Measurements from ENCODE around the gene SRGAP3.

SRGAP3 gene

DNA sequence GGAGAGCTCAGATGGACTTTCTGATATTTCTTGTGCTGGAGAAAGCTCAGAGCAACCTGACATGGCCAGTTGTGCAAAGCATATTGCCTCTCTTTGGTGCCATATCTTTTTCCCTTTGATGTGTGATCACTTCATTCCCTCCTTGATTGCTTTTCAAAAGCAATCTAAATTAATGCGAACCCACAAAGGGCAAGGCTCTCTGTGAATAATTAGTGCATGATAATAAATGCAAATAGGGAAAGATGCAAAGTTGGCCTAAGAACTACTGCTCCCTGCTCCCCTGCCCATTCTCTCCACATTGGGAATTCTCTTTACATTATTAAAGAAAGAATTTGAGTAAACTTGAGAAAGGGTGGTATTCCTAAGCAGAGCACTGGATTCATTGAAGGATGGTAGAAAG, 60.9 kb downstream of the SRGAP3 start:
- in situ Hi-C loops (cut with MboI; ENCODE audit: low pct_unique_long_range_greater_than_20kb, low sequenced_read_pairs), result no loop called here
- DNase-seq, result no peak

DNA sequence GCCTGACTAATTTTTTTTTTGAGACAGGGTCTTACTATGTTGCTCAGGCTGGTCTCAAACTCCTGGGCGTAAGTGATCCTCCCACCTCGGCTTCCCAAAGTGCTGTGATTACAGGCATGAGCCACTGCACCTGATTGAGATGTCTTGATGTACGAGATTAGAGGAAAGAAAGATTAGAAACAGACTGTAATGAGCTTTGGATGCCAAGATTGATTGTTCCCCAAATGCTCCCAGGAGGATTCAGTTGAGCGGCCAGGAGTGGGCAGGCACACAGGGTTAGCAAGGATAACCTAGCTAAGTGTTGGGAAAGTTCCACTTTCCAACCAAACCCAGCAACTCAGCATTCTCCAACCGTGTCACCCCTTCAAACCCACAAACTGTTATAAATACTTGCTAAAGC, 63.7 kb downstream of the SRGAP3 start:
- in situ Hi-C loops (cut with MboI; ENCODE audit: low pct_unique_long_range_greater_than_20kb, low sequenced_read_pairs), result no loop called here

DNA sequence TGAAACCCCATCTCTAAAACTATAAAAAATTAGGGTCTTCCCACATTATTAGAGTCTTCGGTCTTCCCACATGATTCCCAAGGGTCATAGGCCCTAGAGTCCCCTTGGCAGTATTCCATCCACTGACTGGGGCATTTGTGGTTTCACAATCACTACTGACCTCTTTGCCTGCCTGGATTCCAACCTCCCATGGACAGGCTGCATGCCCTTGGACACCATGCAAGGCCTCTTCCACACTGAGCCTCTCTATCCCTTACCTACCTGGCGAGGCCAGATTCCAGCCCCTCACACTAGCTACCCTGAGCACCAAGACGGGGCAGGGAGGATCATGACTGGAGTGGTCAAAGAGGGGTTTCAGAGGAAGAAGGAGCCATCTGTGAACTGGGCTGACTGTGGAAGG, 64.4 kb downstream of the SRGAP3 start:
- in situ Hi-C loops (cut with MboI; ENCODE audit: low pct_unique_long_range_greater_than_20kb, low sequenced_read_pairs), result no loop called here
- DNase-seq, result no peak

More for the DNA sequence above, 63.7 kb downstream of the SRGAP3 start:
- DNase-seq, result no peak

DNA sequence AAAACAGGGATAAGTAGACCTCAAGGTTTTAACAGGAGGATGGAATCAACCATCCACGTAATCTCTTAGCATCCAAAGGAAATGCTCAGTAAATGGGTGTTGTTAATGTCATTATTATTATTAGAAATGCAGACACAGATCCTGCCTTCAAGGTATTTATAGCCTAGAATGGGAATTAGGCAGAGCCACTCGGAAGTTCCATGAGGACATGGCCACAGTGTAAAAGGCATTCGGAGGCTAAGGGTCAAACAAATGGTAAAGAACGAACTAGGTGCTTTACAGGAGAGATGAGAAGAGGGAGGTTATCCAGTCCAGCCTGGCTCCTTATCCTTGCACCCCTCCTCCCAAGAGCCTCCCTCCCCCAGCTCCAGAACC, 65.0 kb downstream of the SRGAP3 start:
- no peak for DNase-seq
- in situ Hi-C loops (cut with MboI; ENCODE audit: low pct_unique_long_range_greater_than_20kb, low sequenced_read_pairs), result no loop called here

DNA sequence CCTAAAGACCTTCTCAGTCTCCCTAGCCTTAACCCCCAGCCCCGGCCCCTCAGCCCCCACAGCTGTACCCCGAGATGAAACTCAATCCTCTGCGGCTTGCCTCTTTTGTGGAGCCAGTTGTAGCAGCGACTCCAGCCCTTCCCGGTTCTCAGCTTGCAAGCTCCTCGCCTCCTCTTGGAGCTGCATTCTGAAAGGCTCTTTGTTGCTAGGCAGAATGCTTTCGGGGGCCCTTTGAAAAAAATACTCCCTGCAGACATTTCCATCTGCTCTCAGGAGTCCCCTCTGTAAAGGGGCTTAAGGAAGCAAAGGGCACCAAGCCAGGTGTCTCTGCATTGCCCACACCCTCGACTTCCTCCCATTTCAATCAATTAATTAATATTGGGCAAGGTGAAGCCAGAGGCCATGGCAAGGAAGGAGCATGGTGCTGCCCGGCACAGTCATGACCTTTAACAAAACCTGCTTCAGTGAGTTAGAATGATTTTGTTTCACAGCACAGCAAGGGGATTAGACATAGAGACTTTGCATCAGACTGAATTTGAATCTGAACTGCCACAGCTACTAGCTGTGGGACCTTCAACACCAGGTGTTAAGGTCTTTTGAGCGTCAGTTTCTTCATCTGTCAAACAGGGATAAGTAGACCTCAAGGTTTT, 65.5 kb downstream of the SRGAP3 start:
- in situ Hi-C loops (cut with MboI; ENCODE audit: low pct_unique_long_range_greater_than_20kb, low sequenced_read_pairs), result no loop called here

DNA sequence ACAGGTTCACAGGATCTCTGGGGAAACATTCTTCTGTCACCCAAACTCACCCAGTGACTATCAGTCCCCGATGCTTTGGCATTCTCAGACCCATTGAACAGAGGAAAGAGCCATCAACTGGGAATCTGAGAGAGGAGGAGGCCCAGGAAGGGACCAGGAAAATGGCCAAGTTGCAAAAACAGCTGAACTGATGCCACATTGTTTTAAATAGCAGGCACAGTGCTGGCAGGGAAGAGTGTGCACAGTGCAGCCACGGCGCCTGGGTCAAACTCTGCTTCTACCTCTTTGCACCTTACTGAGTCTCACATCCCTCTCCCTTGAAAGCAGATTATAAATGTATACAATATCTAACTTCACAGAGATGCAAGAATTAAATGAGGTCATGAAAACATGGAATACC, 66.4 kb downstream of the SRGAP3 start:
- in situ Hi-C loops (cut with MboI; ENCODE audit: low pct_unique_long_range_greater_than_20kb, low sequenced_read_pairs), result no loop called here
- DNase-seq, result no peak

More for the DNA sequence above, 65.5 kb downstream of the SRGAP3 start:
- no peak for DNase-seq

DNA sequence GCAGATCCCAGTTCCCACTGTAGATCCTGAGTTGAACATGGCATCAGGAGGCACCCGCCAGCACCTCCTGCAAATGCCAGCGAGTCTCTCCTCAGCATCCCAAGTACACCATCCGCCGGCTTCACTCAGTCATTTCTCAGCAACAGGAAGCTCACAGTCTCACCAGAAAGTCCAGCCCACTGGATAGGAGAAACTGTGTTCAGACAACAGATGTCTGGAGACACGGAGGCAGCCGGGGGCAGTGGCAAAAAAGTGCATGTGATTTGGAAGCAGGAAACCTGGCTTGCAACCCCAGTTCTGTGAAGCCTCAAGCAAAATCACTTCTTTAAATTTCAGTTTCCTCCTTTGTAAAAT, 68.7 kb downstream of the SRGAP3 start:
- in situ Hi-C loops (cut with MboI; ENCODE audit: low pct_unique_long_range_greater_than_20kb, low sequenced_read_pairs), result no loop called here
- DNase-seq, result peak; percentile 53

DNA sequence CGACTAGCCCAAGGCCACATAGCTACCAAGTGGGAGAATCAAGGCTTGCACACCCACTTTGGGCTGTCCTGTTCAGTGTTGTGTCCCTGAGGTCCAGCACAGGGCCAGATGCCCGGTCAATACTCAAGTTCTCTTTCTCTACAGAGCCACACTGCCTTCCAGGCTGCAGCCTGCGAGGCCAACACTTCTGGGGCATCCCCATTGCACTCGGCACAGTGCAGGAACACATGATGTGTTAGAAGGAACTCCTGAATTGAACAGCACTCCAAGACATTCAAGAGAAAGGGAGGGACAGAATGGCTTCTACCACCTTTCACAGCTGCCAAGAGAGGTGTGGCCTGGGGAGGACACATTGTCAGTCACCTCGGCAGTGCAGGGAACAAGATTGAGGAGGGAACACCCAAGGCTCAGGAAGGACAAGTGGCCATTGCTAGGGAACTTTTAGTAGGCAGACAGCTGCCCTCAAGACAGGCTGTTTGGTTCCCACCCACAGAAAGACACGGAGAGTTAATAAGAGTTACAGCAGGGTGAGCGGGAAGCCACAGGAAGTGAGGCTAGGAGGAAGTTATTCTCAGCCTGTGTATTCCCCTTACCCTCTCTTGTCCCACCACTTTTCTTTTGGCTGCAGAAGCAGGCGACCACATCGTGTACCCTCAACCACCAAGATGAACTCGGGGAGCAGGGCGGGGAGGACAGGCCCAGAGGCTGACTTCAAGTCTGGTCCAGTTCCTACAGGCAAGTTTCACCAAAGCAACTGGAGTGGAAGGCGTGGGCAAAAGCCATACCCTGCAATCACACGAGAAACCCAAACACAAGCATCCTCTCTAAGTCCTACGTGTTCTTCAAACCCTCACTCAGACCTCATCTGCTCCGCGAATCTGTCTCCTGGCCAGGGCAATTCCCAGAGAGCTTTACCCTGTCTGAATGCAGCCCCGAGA, 69.4 kb downstream of the SRGAP3 start:
- peak; percentile 75 for DNase-seq
- in situ Hi-C loops (cut with MboI; ENCODE audit: low pct_unique_long_range_greater_than_20kb, low sequenced_read_pairs), result no loop called here

DNA sequence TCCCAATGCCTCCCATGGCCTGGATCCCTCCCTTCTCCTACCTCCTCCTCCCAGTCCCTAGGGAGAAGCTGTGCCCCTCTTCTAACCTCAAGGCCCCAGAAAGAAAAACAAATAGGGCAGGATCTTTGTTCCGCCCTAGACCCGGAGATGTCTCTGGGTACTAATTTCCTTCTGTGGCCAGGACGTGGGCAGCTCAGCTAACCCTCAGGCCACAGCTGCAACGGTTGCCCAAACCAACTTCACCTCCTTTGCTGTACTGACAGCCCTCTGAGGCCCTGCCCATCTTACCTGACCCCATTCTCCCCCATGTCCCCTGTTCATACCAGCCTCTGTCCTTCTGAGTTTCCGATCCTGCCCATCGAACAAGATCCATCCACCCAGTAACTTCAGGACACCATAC, 70.7 kb downstream of the SRGAP3 start:
- DNase-seq, result no peak
- in situ Hi-C loops (cut with MboI; ENCODE audit: low pct_unique_long_range_greater_than_20kb, low sequenced_read_pairs), result no loop called here

DNA sequence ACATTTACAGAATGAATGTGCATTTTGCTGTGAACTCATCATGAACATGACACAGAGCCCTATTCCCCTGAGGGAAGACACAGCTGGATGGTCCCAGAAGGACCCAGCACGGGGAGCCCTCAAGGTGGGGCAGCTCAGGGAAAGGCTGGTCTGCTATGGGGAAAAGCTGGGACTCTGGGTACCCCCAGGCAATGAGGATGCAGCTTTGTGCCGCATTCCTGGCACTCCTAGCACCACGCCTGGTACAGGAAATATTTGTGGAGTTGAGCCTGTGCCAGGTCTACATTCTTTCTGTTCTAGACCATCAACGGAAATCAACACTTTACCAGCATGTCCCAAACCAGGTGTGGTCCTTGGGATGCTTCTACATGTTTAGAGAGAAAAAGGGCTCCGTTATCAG, 74.0 kb downstream of the SRGAP3 start:
- in situ Hi-C loops (cut with MboI; ENCODE audit: low pct_unique_long_range_greater_than_20kb, low sequenced_read_pairs), result no loop called here
- DNase-seq, result no peak

DNA sequence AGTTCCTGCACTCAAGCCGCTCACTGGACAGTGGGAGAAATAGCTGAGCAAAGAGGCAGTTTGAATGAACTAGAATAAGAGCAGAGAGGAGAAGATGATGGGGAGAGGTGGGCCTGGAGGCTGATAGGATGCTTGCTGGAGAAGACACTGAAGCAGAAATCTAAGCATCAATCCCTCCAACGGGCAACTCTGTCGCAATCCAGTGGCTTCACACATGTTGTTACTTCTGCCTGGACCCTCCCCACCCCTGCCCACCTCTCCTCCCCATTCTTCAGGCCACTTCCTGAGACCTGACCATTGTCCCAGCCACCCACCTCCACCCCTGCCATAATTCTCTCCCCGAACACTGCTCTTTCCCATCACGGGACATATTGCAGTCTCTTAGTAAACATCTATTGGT, 76.0 kb downstream of the SRGAP3 start:
- DNase-seq, result no peak
- in situ Hi-C loops (cut with MboI; ENCODE audit: low pct_unique_long_range_greater_than_20kb, low sequenced_read_pairs), result no loop called here

DNA sequence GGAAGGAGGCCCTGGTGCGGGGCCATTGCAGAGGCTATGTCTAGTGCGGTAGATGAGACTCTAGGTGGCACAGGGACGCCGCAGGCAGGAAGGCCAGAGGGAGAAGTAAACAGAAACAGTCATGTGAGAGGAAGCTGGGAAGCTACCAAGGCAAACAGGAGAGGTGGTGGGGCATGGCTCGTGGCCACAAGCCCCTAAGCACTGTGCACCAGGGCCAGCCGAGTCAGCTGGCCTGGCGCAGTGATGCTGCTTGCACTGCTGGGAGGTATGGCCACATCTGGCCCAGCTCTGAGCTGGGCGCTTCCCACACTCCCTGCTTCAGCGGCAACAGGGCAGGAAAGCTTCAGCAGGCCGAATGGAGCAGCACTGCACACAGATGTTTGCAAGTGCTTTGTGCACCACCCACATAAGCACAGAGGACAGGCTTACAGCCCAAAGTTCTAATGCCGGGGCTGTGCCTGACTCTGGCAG, 76.6 kb downstream of the SRGAP3 start:
- DNase-seq, result peak; percentile 33

DNA sequence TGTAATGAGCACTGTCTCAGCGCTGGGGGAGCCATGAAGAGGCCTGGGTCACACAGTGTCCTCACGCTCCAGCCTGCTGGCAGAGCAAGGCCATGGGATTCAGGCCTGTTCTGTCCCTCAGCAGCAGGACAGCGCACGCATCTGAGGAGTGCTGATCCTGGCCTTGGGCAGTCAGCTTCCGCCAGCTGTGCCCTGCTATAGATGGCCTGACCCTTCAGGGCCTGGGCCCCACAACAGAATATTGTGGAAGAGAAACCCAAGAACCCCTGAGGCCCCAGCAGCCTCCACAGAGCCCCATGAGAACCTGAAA, 78.6 kb downstream of the SRGAP3 start:
- in situ Hi-C loops (cut with MboI; ENCODE audit: low pct_unique_long_range_greater_than_20kb, low sequenced_read_pairs), result no loop called here
- no peak for DNase-seq

More for the DNA sequence above, 76.6 kb downstream of the SRGAP3 start:
- in situ Hi-C loops (cut with MboI; ENCODE audit: low pct_unique_long_range_greater_than_20kb, low sequenced_read_pairs), result no loop called here

DNA sequence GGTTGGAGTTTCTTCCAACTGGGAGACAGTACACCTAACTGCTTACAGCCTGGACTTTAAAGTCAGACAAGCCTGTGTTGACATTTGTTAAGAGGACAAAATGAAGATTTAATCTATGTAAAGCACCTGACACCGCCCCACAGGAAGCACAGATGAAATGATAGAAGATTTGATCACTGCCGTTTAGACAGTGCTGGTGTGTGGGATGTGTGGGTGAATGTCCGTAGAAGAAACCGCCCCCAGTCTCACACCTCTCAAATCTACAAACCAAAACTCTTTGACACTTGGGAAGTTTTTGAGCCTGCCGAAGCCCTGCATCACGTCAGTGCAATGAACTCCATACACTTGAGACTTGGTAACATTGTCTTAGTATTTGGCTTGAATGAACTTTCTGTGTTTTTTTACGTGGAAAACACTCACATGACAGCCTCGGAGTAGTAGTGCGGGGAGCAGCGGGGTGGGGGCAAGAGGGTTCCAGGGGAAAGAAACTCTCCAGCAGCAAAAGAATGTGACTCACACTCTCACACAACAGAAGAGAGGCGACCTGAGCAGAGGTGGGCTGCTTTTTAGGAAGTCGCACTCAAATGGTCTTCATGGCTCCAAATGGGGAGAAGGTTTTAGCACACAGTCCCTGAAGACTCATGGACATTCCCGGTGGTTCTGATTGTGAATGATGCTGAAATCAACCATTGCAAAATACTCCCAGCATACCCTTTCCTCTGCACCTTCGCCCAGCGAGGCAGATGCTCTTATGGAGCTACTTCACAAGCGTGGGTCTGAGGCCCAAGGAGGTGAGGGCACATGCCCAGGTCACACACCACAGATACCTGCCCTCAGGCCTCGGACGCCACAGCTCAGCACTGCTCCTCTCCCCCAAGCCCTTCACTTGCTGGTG, 79.2 kb downstream of the SRGAP3 start:
- in situ Hi-C loops (cut with MboI; ENCODE audit: low pct_unique_long_range_greater_than_20kb, low sequenced_read_pairs), result no loop called here
- peak; percentile 25 for DNase-seq

DNA sequence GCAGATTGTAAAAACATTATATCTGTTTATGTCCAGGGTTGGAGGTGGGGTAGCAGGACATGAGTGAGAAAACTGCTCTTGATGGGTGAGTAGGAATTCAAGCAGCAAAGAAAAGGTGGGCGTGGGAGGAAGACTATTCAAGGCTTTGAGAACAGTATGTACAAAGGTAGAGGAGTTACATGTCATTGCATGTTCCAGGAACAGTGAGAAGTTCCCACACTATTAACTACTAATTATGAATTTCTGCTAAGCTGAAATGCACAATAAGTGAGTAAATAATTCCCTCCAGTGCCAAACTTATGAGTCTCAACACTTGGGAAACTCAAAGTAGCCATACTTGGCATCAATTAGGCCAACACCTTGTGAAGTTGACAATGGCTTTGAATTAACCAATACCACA, 80.1 kb downstream of the SRGAP3 start:
- no peak for DNase-seq
- in situ Hi-C loops (cut with MboI; ENCODE audit: low pct_unique_long_range_greater_than_20kb, low sequenced_read_pairs), result no loop called here

DNA sequence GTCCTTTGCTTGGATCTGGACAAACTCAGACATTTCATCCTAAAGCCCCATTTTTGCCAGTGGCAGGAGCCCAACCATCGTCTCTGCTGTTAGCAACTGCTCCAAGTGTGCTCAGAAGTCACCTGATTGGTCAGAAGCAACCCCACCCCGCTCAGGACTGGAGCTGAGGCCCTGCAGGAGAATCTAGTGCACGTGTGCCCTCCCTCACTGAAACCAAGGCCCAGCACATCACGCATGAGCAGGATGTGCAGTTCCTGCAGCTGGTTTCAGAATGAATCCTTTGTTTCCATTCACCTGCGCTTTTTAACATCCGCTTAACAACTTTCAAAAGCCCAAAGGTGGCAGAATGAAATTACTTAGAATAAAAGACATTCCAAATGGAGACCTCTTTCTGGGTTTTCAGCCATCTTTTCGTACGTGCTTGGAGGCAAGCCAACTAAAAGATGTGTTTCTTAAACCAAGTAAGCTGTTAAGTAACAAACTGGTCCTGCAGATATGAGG, 81.2 kb downstream of the SRGAP3 start:
- in situ Hi-C loops (cut with MboI; ENCODE audit: low pct_unique_long_range_greater_than_20kb, low sequenced_read_pairs), result no loop called here
- no peak for DNase-seq

DNA sequence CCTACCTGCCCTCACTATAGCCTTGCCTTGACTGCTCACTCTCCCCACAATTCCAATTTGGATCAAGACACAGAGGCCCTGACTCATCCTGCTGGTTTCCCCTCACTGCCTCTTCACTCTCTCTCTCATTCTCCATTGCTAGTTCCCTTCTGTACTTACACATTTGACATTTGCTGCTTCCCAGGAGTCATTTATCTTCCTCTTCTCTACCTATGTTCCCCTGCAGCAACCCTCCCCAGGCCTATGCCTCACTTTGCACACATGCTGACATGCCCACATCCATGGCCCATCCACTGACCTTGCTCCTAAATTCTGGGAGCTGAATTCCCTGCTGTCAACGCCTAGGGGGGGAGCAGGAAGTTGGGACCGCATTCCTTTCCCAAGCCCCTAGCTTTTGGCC, 82.2 kb downstream of the SRGAP3 start:
- in situ Hi-C loops (cut with MboI; ENCODE audit: low pct_unique_long_range_greater_than_20kb, low sequenced_read_pairs), result no loop called here
- no peak for DNase-seq

DNA sequence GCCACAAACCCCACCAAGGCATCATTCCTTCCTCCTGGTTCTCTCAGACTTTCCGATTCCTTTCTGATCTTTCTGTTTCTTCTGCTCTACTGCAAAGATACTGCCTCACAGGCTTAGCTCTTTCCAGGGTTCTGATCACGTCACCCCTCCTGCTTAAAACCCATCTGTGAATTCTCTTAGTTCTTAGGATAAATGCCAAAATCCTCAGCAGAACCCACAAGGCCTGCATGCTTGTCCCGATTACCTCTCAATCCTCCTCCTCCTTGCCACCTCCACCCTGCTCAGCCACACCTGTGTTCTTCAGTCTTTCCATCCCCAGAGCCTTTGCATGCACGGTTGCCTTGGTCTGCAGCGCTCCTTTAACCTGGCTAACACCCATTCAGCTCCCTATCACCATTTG, 84.0 kb downstream of the SRGAP3 start:
- no peak for DNase-seq
- in situ Hi-C loops (cut with MboI; ENCODE audit: low pct_unique_long_range_greater_than_20kb, low sequenced_read_pairs), result no loop called here

DNA sequence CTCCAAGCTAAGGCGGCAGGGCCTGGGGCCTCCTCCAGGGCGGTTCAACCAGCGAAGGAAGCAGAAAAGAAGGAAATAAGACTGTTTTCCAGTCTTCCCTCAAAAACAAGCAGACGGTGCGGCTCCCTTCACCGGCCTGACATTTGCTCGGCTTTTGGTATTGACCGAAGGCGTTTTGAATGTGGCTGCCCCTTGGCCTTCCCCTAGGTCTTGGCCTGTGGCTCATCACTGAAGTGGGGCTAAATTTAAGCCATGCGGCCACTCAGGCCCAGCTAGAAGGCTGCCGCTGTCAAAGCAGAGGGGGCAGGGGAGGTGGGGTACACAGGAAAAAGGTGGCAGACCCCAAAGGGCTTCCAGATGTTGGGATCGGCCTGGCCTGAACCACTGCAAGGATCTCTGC, 86.2 kb downstream of the SRGAP3 start:
- in situ Hi-C loops (cut with MboI; ENCODE audit: low pct_unique_long_range_greater_than_20kb, low sequenced_read_pairs), result no loop called here

DNA sequence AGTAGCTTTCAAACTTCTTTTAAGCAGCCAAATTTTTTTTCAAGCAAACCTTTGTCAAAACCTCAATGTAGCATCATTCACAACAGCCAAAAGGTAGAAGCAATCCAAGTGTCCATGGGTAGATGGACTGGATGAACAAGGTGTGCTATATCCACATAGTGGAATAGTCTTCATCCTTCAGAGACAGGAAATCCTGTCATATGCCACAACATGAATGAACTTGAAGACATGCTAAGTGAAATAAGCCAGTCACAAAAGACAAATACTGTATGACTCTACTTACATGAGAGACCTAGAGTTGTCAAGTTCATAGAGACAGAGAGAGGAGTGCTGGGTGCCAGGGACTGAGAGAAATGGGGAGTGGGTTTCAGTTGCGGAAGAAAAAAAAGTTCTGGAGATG, 87.6 kb downstream of the SRGAP3 start:
- in situ Hi-C loops (cut with MboI; ENCODE audit: low pct_unique_long_range_greater_than_20kb, low sequenced_read_pairs), result no loop called here
- DNase-seq, result no peak

More for the DNA sequence above, 86.2 kb downstream of the SRGAP3 start:
- no peak for DNase-seq

Data from KBM-7 (cell line).